Ovary (tissue), 9 donors: ENCODE measurements around the gene RBM20. TPM values are rescaled to one million over a fixed set of nuclear protein-coding genes. Genes with fewer than 3 reads are reported as not detected.

Experiments
- DNase-seq, 5 donors: peaks; one replicate each; pipeline ENCODE4 v3.0.0-alpha.2; 2019 to 2020
- H3K27ac ChIP-seq, 2 donors: fragments of 200-600 bp; one replicate each; pipeline versions ENCODE4 v1.5.1 to v1.8.0; 2019 to 2022
- H3K27me3 ChIP-seq: fragments of 200-600 bp; one replicate; pipeline ENCODE4 v1.8.0; 2022
- H3K36me3 ChIP-seq: fragments of 200-600 bp; sonication (generic); one replicate; pipeline ENCODE4 v1.5.1; 2019
- H3K4me1 ChIP-seq: one replicate; pipeline ENCODE4 v1.8.1; 2013; ENCODE audit warnings: mild to moderate bottlenecking, moderate library complexity; ENCODE audit not compliant: insufficient read depth
- H3K4me3 ChIP-seq: fragments of 200-600 bp; sonication (generic); one replicate; pipeline ENCODE4 v1.5.1; 2017
- H3K9me3 ChIP-seq, 2 donors: fragments of 200-600 bp in 1 of 2; sonication (generic) in 1 of 2; one replicate each; pipeline versions ENCODE4 v1.5.1 to v1.8.1; 2013 to 2019; ENCODE audit warnings: mild to moderate bottlenecking in 1 of 2, moderate library complexity in 1 of 2
- EP300 ChIP-seq: sonication (generic); formaldehyde crosslinking; IDR thresholded peaks from one replicate; pipeline ENCODE4 v1.6.1; 2017; ENCODE audit warnings: antibody characterized with exemption
- POLR2A ChIP-seq: fragments of 450-650 bp; IDR thresholded peaks from one replicate; pipeline ENCODE4 v1.6.1; 2017; ENCODE audit warnings: antibody characterized with exemption, mild to moderate bottlenecking, moderate library complexity
- WGBS, 3 donors: extraction: QIAGEN DNeasy Blood & Tissue Kit in 1 of 3; methylation state at CpG; one replicate each; pipeline versions ENCODE4 v1.1.5 to v1.1.7; 2013 to 2017; 5-methylcytosine and 5-hydroxymethylcytosine counted together
- intact Hi-C, 4 donors: fragments of 100-400 bp; cut with DNase I; formaldehyde crosslinking; loops; one replicate each; pipeline versions ENCODE4 v1.11.0 to v1.15.1; 2022 to 2023
- polyA plus RNA-seq, 2 donors: library from polyadenylated mRNA; stranded (reverse); fragments of 200-250 nt in 1 of 2; fragments of 350-450 nt in 1 of 2; fragmentation: Illumina TruSeq in 1 of 2; extraction: RNeasy Lipid Tissue Mini Kit (QIAGEN cat#74804) in 1 of 2; gene quantifications; one replicate each; pipeline ENCODE4 v1.2.3, GENCODE V29; 2013 to 2014
- total RNA-seq, 7 donors: library from RNA; depleted of rRNA in 2 of 7; stranded (reverse); fragments of >200 nt in 2 of 7; fragmentation: NEBNext Ultra II Directional in 3 of 7; extraction: Animal tissue kit (Norgen Biotek cat#: 25700) in 3 of 7; gene quantifications; one replicate each; pipeline versions ENCODE4 v1.1.0 to v1.2.4, GENCODE V29; 2016 to 2023
- TF ChIP-seq, protein P1 (sequence below), 3 donors: fragments of 450-650 bp in 2 of 3; fragments of 200-600 bp in 1 of 3; IDR thresholded peaks; one replicate each; pipeline versions ENCODE4 v1.5.1 to v1.8.0; 2016 to 2022; ENCODE audit warnings: antibody characterized with exemption in 3 of 3, mild to moderate bottlenecking in 1 of 3
- donor health status: DM: no; HTN: no; CAD: no; lungs with moderate emphysema.
- donor health status: DM: no; HTN: no; CAD: no.
- donor health status: Bipolar disorder and iron deficiency.
- donor health status: DM: yes; HTN: yes; CAD: no.
- donor health status: DM: no; HTN: no; CAD: no.
- donor health status: DM: yes; HTN: yes; CAD: no.

Gene RBM20
- total and polyA plus RNA-seq, 9 donors: 0.96 to 4.9 (median 3.6) TPM

DNA sequence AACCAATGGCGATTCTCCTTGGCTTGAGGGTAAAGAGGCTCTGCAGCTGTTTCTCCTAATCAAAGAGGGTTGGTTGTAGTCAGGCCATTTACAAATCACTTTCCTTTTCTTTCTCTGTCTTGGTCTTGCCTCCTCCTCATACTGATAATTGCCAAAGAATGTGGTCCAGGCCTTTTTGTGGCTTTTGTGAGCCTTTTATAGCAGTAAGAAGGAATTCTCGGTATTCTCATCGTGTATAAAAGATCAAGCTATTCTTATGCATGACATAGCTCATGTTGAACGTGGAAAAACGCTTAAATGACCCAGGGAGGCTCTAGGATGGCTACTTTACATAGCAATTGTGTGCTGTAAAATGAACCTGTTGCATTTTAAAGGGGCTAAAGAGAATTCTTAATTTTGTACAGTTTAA is 62.6 kb downstream of the RBM20 start:
- intact Hi-C loops: no loop called here
- 9 to 14% (median 12%) methylated on average over 5 of the region's 5 CpGs for WGBS, 3 donors

DNA sequence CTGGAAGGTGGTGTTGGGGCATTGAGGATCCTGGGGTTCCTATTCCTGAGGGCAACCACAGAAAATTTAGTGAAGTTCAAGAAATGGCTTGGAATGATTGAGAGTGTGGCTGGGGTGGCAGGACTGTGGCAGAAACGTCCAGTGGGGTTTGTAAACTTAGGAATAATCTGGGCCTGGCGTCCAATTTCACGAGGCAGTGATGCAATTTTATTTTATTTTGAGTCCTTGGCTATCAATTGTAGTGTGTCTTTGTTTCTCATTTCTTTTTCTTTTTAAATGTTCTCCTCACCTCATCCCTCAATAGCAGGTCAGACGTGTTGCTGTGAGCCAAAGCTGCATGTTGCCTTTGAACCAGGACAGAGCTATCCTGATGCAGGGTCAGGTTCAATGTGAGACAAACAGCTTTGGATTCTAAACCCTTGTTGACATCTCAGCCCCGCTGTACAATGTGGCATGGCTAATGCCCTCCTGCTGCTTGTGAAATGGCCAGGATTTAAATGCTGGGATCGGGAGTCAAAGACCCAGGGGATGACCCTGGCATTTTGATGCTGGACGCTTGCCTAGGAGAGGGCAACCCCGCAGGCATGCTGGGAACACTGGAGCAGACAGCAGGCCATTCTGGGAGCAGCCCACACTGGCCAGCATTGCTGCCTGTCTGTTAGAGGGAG is 64.8 kb downstream of the RBM20 start:
- Histone ChIP-seq H3K4me1 (no peaks in the 10 kb centered on the region), H3K4me3 (no peak overlapping the region), H3K27me3 (no peaks in the 10 kb centered on the region), H3K27ac (no peak overlapping the region), H3K36me3 (no peaks in the 10 kb centered on the region), H3K9me3 (no peaks in the 10 kb centered on the region)
- intact Hi-C loops: no loop called here
- DNase-seq: no peak
- 59 to 74% (median 65%) methylated on average over 8 of the region's 8 CpGs for WGBS, 3 donors
- TF ChIP-seq EP300: no peak
- TF ChIP-seq, protein P1, sequence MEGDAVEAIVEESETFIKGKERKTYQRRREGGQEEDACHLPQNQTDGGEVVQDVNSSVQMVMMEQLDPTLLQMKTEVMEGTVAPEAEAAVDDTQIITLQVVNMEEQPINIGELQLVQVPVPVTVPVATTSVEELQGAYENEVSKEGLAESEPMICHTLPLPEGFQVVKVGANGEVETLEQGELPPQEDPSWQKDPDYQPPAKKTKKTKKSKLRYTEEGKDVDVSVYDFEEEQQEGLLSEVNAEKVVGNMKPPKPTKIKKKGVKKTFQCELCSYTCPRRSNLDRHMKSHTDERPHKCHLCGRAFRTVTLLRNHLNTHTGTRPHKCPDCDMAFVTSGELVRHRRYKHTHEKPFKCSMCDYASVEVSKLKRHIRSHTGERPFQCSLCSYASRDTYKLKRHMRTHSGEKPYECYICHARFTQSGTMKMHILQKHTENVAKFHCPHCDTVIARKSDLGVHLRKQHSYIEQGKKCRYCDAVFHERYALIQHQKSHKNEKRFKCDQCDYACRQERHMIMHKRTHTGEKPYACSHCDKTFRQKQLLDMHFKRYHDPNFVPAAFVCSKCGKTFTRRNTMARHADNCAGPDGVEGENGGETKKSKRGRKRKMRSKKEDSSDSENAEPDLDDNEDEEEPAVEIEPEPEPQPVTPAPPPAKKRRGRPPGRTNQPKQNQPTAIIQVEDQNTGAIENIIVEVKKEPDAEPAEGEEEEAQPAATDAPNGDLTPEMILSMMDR (IDR thresholded peaks at IDR 0.05): no peak
- no peak for TF ChIP-seq POLR2A

More for the DNA sequence above, 62.6 kb downstream of the RBM20 start:
- no peaks in the 10 kb centered on the region for H3K4me1 ChIP-seq
- TF ChIP-seq POLR2A: no peak
- TF ChIP-seq, protein P1 (IDR thresholded peaks at IDR 0.05): no peak
- no peak for TF ChIP-seq EP300
- no peak overlapping the region for H3K27ac ChIP-seq
- H3K36me3 ChIP-seq: no peaks in the 10 kb centered on the region
- H3K4me3 ChIP-seq: no peak overlapping the region
- H3K27me3 ChIP-seq: no peaks in the 10 kb centered on the region
- H3K9me3 ChIP-seq: no peaks in the 10 kb centered on the region
- no peak for DNase-seq

DNA sequence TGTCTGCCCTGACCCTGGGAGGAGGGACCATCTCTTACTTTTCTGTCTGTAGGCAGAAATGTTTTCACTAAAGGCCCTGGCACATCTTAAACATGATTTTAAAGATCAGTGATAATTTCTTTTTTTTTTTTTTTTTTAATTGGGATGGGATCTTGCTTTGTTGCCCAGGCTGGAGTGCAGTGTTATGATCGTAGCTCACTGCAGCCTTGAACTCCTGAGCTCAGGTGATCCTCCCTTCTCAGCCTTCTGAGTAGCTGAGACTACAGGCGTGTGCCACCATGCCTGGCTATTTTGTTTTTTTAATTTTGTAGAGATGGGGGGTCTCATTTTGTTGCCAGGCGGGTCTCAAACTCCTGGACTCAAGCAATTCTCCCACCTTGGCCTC is 65.3 kb downstream of the RBM20 start:
- WGBS, 3 donors: 86 to 89% (median 87%) methylated on average over 3 of the region's 3 CpGs
- Histone ChIP-seq H3K36me3 (no peaks in the 10 kb centered on the region), H3K4me3 (no peak overlapping the region), H3K9me3 (no peaks in the 10 kb centered on the region), H3K27ac (no peak overlapping the region), H3K4me1 (no peaks in the 10 kb centered on the region), H3K27me3 (no peaks in the 10 kb centered on the region)
- TF ChIP-seq, protein P1 (IDR thresholded peaks at IDR 0.05): no peak
- TF ChIP-seq EP300 (no peak), POLR2A (no peak)
- DNase-seq: no peak
- intact Hi-C loops: no loop called here

DNA sequence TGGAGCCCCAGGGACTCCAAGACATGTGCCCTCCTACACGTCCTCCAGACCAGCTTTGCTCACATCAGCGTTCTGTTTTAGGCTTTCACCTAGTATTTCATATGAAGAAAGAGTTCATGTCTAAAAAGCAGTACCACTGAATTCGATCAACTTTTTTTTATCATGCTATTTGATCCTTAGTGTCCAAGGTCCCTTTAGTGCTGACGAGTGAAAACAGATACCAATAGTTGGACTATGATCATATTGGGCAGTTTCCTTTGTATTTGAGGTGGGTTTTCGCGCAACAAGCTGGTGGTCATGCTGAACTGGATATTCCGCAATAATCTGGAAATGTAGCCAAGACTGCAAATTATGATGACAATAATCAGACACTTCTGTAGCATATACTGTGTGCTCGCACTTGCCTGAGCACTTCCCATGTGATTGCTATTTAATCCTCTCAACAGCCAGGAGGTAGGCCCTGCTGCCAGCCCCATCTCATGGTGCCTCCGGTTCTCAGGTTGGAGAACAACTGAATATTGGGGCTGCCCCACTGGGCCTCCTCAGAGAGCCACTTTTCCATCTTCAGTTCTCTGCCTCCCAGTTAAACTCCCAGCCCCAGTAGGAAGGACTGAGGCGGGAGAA is 65.9 kb downstream of the RBM20 start:
- TF ChIP-seq EP300: no peak
- TF ChIP-seq POLR2A: no peak
- TF ChIP-seq, protein P1 (IDR thresholded peaks at IDR 0.05): no peak
- Histone ChIP-seq H3K27ac (no peak overlapping the region), H3K9me3 (no peaks in the 10 kb centered on the region), H3K4me3 (no peak overlapping the region), H3K4me1 (no peaks in the 10 kb centered on the region), H3K36me3 (no peaks in the 10 kb centered on the region), H3K27me3 (no peaks in the 10 kb centered on the region)
- WGBS, 3 donors: 91 to 94% (median 92%) methylated on average over 10 of the region's 10 CpGs
- DNase-seq: no peak
- intact Hi-C loops: loop anchor here in 1 of 4 donors (10.0 kb wide), 1 partner anchor 1005 kb away; no protein-coding TSS in a partner anchor
